Endothelial cell of umbilical vein (primary cell): Measurements from ENCODE around the gene PLEKHH1. TPM values are rescaled to one million over a fixed set of nuclear protein-coding genes. Genes with fewer than 3 reads are reported as not detected.

Experiments
- BruUV-seq: library from RNA; stranded (reverse); fragments of 400-500 nt; replicated peaks from 2 replicates; lab custom pipeline; 2021; lab: Mats Ljungman, UMichigan
- CTCF ChIA-PET: fragments of 300-600, 350-600 bp; sonication (Branson Sonifier 250); formaldehyde crosslinking; loops from one replicate; lab custom pipeline; 2021; ENCODE audit warnings: antibody characterized with exemption, inconsistent platforms; lab: Charles Lee
- POLR2A ChIA-PET: fragments of 300-600, 350-600 bp; sonication (Branson Sonifier 250); formaldehyde crosslinking; loops from one replicate; lab custom pipeline; 2021; ENCODE audit warnings: antibody characterized with exemption, inconsistent platforms; lab: Charles Lee
- DNase-seq: peaks from one replicate; pipeline ENCODE4 v3.0.0-alpha.2; 2011; ENCODE audit warnings: low read depth, low spot score
- FAIRE-seq: peaks from 2 replicates; lab custom pipeline; 2011; peaks lifted over from hg19 to GRCh38; lab: Jason Lieb, UNC
- H2AFZ ChIP-seq: 2 replicates; pipeline ENCODE4 v1.6.0; 2012; ENCODE audit warnings: low read depth, low read length, control low read depth, inconsistent platforms
- H3K27ac ChIP-seq: 2 replicates; pipeline ENCODE4 v1.5.1; 2011; ENCODE audit warnings: low read depth, mild to moderate bottlenecking, control low read depth, low read length, moderate library complexity; ENCODE audit not compliant: insufficient read depth
- H3K27me3 ChIP-seq, 2 experiments: 2 replicates each; pipeline versions ENCODE4 v1.6.0 to v1.6.1; 2011; ENCODE audit warnings: low read length in 2 of 2, mixed read lengths in 1 of 2; ENCODE audit not compliant: control insufficient read depth in 2 of 2, insufficient read depth in 2 of 2
- H3K36me3 ChIP-seq, 2 experiments: 2 replicates in 1 of 2; 3 replicates in 1 of 2; pipeline ENCODE4 v1.5.1; 2011; ENCODE audit warnings: low read length in 2 of 2, mild to moderate bottlenecking in 1 of 2, moderate library complexity in 1 of 2; ENCODE audit not compliant: control insufficient read depth in 2 of 2, insufficient read depth in 2 of 2; ENCODE audit errors: extremely low read depth in 1 of 2
- H3K4me1 ChIP-seq: 3 replicates; pipeline ENCODE4 v1.5.1; 2011; ENCODE audit warnings: mild to moderate bottlenecking, low read length; ENCODE audit not compliant: control insufficient read depth, insufficient read depth; ENCODE audit errors: extremely low read depth
- H3K4me2 ChIP-seq: 2 replicates; pipeline ENCODE4 v1.6.1; 2011; ENCODE audit warnings: low read length, control low read depth, mixed read lengths; ENCODE audit not compliant: insufficient read depth
- H3K4me3 ChIP-seq, 3 experiments: fragments of 200-600 bp in 1 of 3; sonication (generic), shearing (Covaris generic) in 1 of 3; replicated peaks in 1 of 3; 2 replicates each; pipeline ENCODE4 v1.5.1; 2011 to 2016; ENCODE audit warnings: control low read depth in 3 of 3, low read length in 3 of 3, mild to moderate bottlenecking in 2 of 3, inconsistent platforms in 1 of 3, low read depth in 1 of 3, moderate library complexity in 1 of 3; ENCODE audit not compliant: insufficient read depth in 1 of 3
- H3K79me2 ChIP-seq: 2 replicates; pipeline ENCODE4 v1.6.0; 2012; ENCODE audit warnings: low read length, inconsistent platforms; ENCODE audit not compliant: control insufficient read depth, insufficient read depth
- H3K9ac ChIP-seq: replicated peaks from 2 replicates; pipeline ENCODE3; 2011; ENCODE audit warnings: low read length, control low read depth; ENCODE audit not compliant: insufficient read depth; ENCODE audit errors: extremely low read depth
- H3K9me1 ChIP-seq: replicated peaks from 3 replicates; pipeline ENCODE4 v1.6.0; 2011; ENCODE audit warnings: mild to moderate bottlenecking, low read length; ENCODE audit not compliant: control insufficient read depth, insufficient read depth; ENCODE audit errors: extremely low read depth
- H3K9me3 ChIP-seq: replicated peaks from 2 replicates; pipeline ENCODE4 v1.5.1; 2012; ENCODE audit warnings: low read length, inconsistent platforms; ENCODE audit not compliant: control insufficient read depth, insufficient read depth
- H4K20me1 ChIP-seq: replicated peaks from 2 replicates; pipeline ENCODE3; 2011; ENCODE audit warnings: mild to moderate bottlenecking, low read length; ENCODE audit not compliant: control insufficient read depth, insufficient read depth; ENCODE audit errors: extremely low read depth
- EZH2 ChIP-seq: IDR thresholded peaks from 2 replicates; pipeline ENCODE4 v1.6.1; 2012; ENCODE audit warnings: borderline replicate concordance, low read depth, mild to moderate bottlenecking, moderate library complexity, low read length, inconsistent platforms; ENCODE audit not compliant: severe bottlenecking
- FOS ChIP-seq: IDR thresholded peaks from 2 replicates; pipeline ENCODE4 v1.6.1; 2011; ENCODE audit warnings: mild to moderate bottlenecking, low read length, moderate library complexity, borderline replicate concordance; ENCODE audit not compliant: insufficient read depth
- GATA2 ChIP-seq: IDR thresholded peaks from 2 replicates; pipeline ENCODE4 v1.7.0; 2011; ENCODE audit warnings: low read depth, mild to moderate bottlenecking, moderate library complexity, mixed read lengths, low read length; ENCODE audit not compliant: insufficient read length, insufficient read depth
- JUN ChIP-seq: IDR thresholded peaks from 2 replicates; pipeline ENCODE4 v1.6.1; 2011; ENCODE audit warnings: borderline replicate concordance, low read depth; ENCODE audit not compliant: insufficient read length, insufficient read depth
- MYC ChIP-seq: IDR thresholded peaks from one replicate; pipeline ENCODE4 v1.6.1; 2011; ENCODE audit warnings: mild to moderate bottlenecking, low read depth, low read length
- POLR2A ChIP-seq: IDR thresholded peaks from 2 replicates; pipeline ENCODE4 v1.6.1; 2012; ENCODE audit warnings: low read depth, mild to moderate bottlenecking, control low read depth, low read length
- POLR2AphosphoS5 ChIP-seq: IDR thresholded peaks from 2 replicates; pipeline ENCODE4 v1.6.1; 2012; ENCODE audit warnings: low read depth, mild to moderate bottlenecking, control low read depth, low read length, moderate library complexity; ENCODE audit not compliant: insufficient read depth
- dilution Hi-C: fragments of 300-500 bp; cut with MboI; formaldehyde crosslinking; loops from one replicate; pipeline ENCODE4 v1.15.0; 2019; ENCODE audit warnings: low sequenced_read_pairs; ENCODE audit not compliant: extremely low pct_ligation_motif_present
- intact Hi-C: fragments of 100-400 bp; cut with micrococcal nuclease; formaldehyde crosslinking; loops from one replicate; pipeline ENCODE4 v1.10.0; 2022
- polyA plus RNA-seq, 4 experiments: library from polyadenylated mRNA; depleted of rRNA in 3 of 4; stranded (reverse) in 3 of 4; unstranded in 1 of 4; fragments of >200 nt; gene quantifications; 2 replicates each; pipeline versions ENCODE4 v1.2.1 to v1.2.3, GENCODE V29; 2011 to 2012; ENCODE audit warnings: missing spikeins in 1 of 4
- total RNA-seq: library from RNA; stranded (reverse); gene quantifications from 2 replicates; pipeline ENCODE4 v1.2.3, GENCODE V29; 2021
- TF ChIP-seq, protein P1 (sequence below): IDR thresholded peaks from 2 replicates; pipeline ENCODE4 v1.6.1; 2011; ENCODE audit not compliant: insufficient read depth, insufficient read length
- TF ChIP-seq, protein P2 (sequence below), 2 donors: IDR thresholded peaks; 1 replicate in 1 of 2; 2 replicates in 1 of 2; pipeline ENCODE4 v1.5.1; 2011; ENCODE audit warnings: low read length in 2 of 2, mild to moderate bottlenecking in 2 of 2, moderate library complexity in 2 of 2, control low read depth in 1 of 2, inconsistent platforms in 1 of 2, low read depth in 1 of 2; ENCODE audit not compliant: insufficient read depth in 1 of 2; ENCODE audit errors: extremely low read depth in 1 of 2

PLEKHH1 gene
- total and polyA plus RNA-seq, 2 donors (not counting 3 experiments of a cell fraction or from before 2014, with no cell fraction given), result 0.17 to 0.71 TPM

GRCh38 chr14:67562776-67563150 is 29.7 kb downstream of the PLEKHH1 start:
- no peaks in the 10 kb centered on the region for H3K36me3 ChIP-seq
- TF ChIP-seq POLR2A (no peak), JUN (no peak), FOS (no peak), POLR2AphosphoS5 (no peak), EZH2 (no peak), MYC (no peak), GATA2 (no peak)
- TF ChIP-seq, protein P1, sequence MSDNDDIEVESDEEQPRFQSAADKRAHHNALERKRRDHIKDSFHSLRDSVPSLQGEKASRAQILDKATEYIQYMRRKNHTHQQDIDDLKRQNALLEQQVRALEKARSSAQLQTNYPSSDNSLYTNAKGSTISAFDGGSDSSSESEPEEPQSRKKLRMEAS, result no peak
- TF ChIP-seq, protein P2, sequence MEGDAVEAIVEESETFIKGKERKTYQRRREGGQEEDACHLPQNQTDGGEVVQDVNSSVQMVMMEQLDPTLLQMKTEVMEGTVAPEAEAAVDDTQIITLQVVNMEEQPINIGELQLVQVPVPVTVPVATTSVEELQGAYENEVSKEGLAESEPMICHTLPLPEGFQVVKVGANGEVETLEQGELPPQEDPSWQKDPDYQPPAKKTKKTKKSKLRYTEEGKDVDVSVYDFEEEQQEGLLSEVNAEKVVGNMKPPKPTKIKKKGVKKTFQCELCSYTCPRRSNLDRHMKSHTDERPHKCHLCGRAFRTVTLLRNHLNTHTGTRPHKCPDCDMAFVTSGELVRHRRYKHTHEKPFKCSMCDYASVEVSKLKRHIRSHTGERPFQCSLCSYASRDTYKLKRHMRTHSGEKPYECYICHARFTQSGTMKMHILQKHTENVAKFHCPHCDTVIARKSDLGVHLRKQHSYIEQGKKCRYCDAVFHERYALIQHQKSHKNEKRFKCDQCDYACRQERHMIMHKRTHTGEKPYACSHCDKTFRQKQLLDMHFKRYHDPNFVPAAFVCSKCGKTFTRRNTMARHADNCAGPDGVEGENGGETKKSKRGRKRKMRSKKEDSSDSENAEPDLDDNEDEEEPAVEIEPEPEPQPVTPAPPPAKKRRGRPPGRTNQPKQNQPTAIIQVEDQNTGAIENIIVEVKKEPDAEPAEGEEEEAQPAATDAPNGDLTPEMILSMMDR (IDR thresholded peaks at IDR 0.05; ENCODE audit: extremely low read depth in 1 of 2, insufficient read depth in 1 of 2, low read depth in 1 of 2, low read length in 2 of 2), result no peak
- H2AFZ ChIP-seq, result no peak overlapping the region
- no TSS peak for BruUV-seq
- H3K4me2 ChIP-seq, result no peak overlapping the region
- peaks cover 0 to 4% of the 10 kb centered on the region in 2 experiments for H3K27me3 ChIP-seq
- DNase-seq (no peak), FAIRE-seq (no peak)
- H3K27ac ChIP-seq, result no peak overlapping the region
- H3K79me2 ChIP-seq, result no peaks in the 10 kb centered on the region
- H3K4me1 ChIP-seq, result no peaks in the 10 kb centered on the region
- intact Hi-C loops, result no loop called here
- ChIA-PET CTCF (interaction anchor here (0.9 to 8.6 kb wide), 7 partner anchors 8 to 141 kb away, joined by 3 to 85 read pairs (median 4); no protein-coding TSS in a partner anchor), POLR2A (no interaction called here)
- H3K9me3 ChIP-seq, result no peaks in the 10 kb centered on the region
- dilution Hi-C loops, result no loop called here
- H3K4me3 ChIP-seq, result no peak overlapping the region
- H4K20me1 ChIP-seq, result no peaks in the 10 kb centered on the region
- H3K9me1 ChIP-seq, result no peaks in the 10 kb centered on the region
- H3K9ac ChIP-seq, result no peak overlapping the region
